Measurements from ENCODE around the gene TYW5.

GRCh38 chr2:199991691-199992090 is 36.4 kb upstream of the TYW5 start:
- TF ChIP-seq CTCF (IDR thresholded peaks at IDR 0.05) (no peak), POLR2A (IDR thresholded peaks at IDR 0.05) (no peak)
